ENCODE data around the gene PPP2R1B.

Gene PPP2R1B

GRCh38 chr11:111730871-111731591 is 35.2 kb downstream of the PPP2R1B start:
- no peaks in the 10 kb centered on the region for H3K9me2 ChIP-seq (replicated peaks; ENCODE audit: control insufficient read depth, low read length)
- no peaks in the 10 kb centered on the region for H3K27me3 ChIP-seq (ENCODE audit: control insufficient read depth, low read length)
- no peaks in the 10 kb centered on the region for H3K4me1 ChIP-seq (ENCODE audit: control insufficient read depth, low read length)
- no peak overlapping the region for H3K4me2 ChIP-seq (ENCODE audit: low read length)
- H3K36me3 ChIP-seq (ENCODE audit: control insufficient read depth, low read length): peaks cover 13% of the 10 kb centered on the region
- H3K4me3 ChIP-seq (ENCODE audit: low read length): no peak overlapping the region
- H3K79me2 ChIP-seq (ENCODE audit: control insufficient read depth, low read length): no peaks in the 10 kb centered on the region
- no peak for TF ChIP-seq EZH2phosphoT487 (IDR thresholded peaks at IDR 0.05; ENCODE audit: borderline replicate concordance, low read length)
- TF ChIP-seq, protein P1, sequence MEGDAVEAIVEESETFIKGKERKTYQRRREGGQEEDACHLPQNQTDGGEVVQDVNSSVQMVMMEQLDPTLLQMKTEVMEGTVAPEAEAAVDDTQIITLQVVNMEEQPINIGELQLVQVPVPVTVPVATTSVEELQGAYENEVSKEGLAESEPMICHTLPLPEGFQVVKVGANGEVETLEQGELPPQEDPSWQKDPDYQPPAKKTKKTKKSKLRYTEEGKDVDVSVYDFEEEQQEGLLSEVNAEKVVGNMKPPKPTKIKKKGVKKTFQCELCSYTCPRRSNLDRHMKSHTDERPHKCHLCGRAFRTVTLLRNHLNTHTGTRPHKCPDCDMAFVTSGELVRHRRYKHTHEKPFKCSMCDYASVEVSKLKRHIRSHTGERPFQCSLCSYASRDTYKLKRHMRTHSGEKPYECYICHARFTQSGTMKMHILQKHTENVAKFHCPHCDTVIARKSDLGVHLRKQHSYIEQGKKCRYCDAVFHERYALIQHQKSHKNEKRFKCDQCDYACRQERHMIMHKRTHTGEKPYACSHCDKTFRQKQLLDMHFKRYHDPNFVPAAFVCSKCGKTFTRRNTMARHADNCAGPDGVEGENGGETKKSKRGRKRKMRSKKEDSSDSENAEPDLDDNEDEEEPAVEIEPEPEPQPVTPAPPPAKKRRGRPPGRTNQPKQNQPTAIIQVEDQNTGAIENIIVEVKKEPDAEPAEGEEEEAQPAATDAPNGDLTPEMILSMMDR (IDR thresholded peaks at IDR 0.05; ENCODE audit: low read depth, low read length, poor library complexity, severe bottlenecking): no peak
- H3K9me3 ChIP-seq (ENCODE audit: control insufficient read depth, insufficient read depth, low read length): no peaks in the 10 kb centered on the region
- no peaks in the 10 kb centered on the region for H3F3A ChIP-seq (ENCODE audit: control insufficient read depth, insufficient read depth)
- no peaks in the 10 kb centered on the region; the same call in 1 of the 2 replicates for H4K20me1 ChIP-seq (ENCODE audit: control insufficient read depth, insufficient read depth, low read depth, low read length)
- no peak overlapping the region for H3K27ac ChIP-seq (ENCODE audit: low read depth, low read length)

GRCh38 chr11:111729831-111730311 is 36.3 kb downstream of the PPP2R1B start:
- Histone ChIP-seq H3F3A (ENCODE audit: control insufficient read depth, insufficient read depth) (no peaks in the 10 kb centered on the region), H3K4me3 (ENCODE audit: low read length) (no peak overlapping the region), H3K27me3 (ENCODE audit: control insufficient read depth, low read length) (no peaks in the 10 kb centered on the region), H3K9me2 (replicated peaks; ENCODE audit: control insufficient read depth, low read length) (no peaks in the 10 kb centered on the region), H3K4me1 (ENCODE audit: control insufficient read depth, low read length) (no peaks in the 10 kb centered on the region), H3K36me3 (ENCODE audit: control insufficient read depth, low read length) (peaks cover 22% of the 10 kb centered on the region), H3K9me3 (ENCODE audit: control insufficient read depth, insufficient read depth, low read length) (no peaks in the 10 kb centered on the region), H3K4me2 (ENCODE audit: low read length) (no peak overlapping the region), H4K20me1 (ENCODE audit: control insufficient read depth, insufficient read depth, low read depth, low read length) (no peaks in the 10 kb centered on the region; the same call in 1 of the 2 replicates), H3K27ac (ENCODE audit: low read depth, low read length) (no peak overlapping the region), H3K79me2 (ENCODE audit: control insufficient read depth, low read length) (no peaks in the 10 kb centered on the region)
- TF ChIP-seq, protein P1 (IDR thresholded peaks at IDR 0.05; ENCODE audit: low read depth, low read length, poor library complexity, severe bottlenecking): no peak
- TF ChIP-seq EZH2phosphoT487 (IDR thresholded peaks at IDR 0.05; ENCODE audit: borderline replicate concordance, low read length): no peak

DNA sequence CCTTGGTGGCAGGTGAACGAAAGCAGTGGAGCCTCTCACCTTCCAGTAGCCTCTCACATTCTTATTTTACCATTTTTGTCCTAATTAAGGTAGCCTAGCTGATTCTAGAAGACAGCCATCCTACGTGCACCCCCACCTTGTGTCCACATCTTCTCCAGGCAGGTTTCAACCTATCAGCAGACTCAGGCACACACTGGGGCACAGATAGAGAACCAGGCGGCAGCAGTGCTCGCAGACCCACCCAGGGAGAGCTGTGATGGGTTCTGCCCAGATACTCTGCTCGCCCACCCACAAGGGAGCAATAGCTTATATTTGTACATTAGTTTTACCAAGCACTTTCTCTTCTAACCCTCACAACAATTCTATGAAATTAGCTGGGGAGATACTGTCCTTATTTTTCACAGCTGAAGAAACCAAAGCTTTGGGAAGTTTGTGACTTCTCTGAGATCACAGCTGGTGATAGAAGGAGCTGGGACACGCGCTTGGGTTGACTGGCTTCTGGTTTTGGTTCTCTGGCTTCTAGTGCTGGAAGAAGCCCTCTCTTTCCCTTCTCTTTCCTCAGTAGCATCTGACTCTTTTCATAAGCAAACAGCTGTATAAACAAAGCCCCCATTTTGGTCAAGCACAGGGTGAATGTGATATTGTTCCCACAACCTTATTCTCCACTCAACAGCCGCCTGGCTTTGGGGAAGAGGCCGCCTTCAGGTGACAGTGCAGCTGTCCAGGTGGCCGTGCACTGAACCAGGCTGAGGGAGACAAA is 36.9 kb downstream of the PPP2R1B start:
- TF ChIP-seq, protein P1 (IDR thresholded peaks at IDR 0.05; ENCODE audit: low read depth, low read length, poor library complexity, severe bottlenecking): no peak
- no peak for TF ChIP-seq EZH2phosphoT487 (IDR thresholded peaks at IDR 0.05; ENCODE audit: borderline replicate concordance, low read length)
- H3F3A ChIP-seq (ENCODE audit: control insufficient read depth, insufficient read depth): no peaks in the 10 kb centered on the region

More for the DNA sequence above, 36.9 kb downstream of the PPP2R1B start:
- no peak overlapping the region for H3K4me3 ChIP-seq (ENCODE audit: low read length)
- H3K4me2 ChIP-seq (ENCODE audit: low read length): no peak overlapping the region
- H3K36me3 ChIP-seq (ENCODE audit: control insufficient read depth, low read length): peaks cover 28% of the 10 kb centered on the region
- no peaks in the 10 kb centered on the region for H3K9me2 ChIP-seq (replicated peaks; ENCODE audit: control insufficient read depth, low read length)
- H3K27ac ChIP-seq (ENCODE audit: low read depth, low read length): no peak overlapping the region
- H3K27me3 ChIP-seq (ENCODE audit: control insufficient read depth, low read length): no peaks in the 10 kb centered on the region
- no peaks in the 10 kb centered on the region for H3K4me1 ChIP-seq (ENCODE audit: control insufficient read depth, low read length)
- H3K9me3 ChIP-seq (ENCODE audit: control insufficient read depth, insufficient read depth, low read length): no peaks in the 10 kb centered on the region
- no peaks in the 10 kb centered on the region for H3K79me2 ChIP-seq (ENCODE audit: control insufficient read depth, low read length)
- H4K20me1 ChIP-seq (ENCODE audit: control insufficient read depth, insufficient read depth, low read depth, low read length): no peaks in the 10 kb centered on the region; the same call in 1 of the 2 replicates
